A204.1 (cell line): ENCODE measurements around the gene UHRF1.
A peak's percentile ranks its signal among the peaks of the same experiment; 100 is the strongest.
"Not testable (repeated sequence)": the region's sequence is repeated elsewhere in the genome, so short reads cannot be mapped to it uniquely, and the experiment has no call there.

Source experiments
- FAIRE-seq: peaks from 2 replicates; lab custom pipeline; 2012; peaks lifted over from hg19 to GRCh38; lab: Jason Lieb, UNC

UHRF1 gene

GRCh38 chr19:4900879-4901278, 8.4 kb upstream of the UHRF1 start:
- not testable (repeated sequence) for FAIRE-seq

GRCh38 chr19:4902796-4903195, 6.5 kb upstream of the UHRF1 start, which contains the start of gene ARRDC5:
Gene ARRDC5, minus strand, starts transcription at chr19:4902896. Its CDS starts 71 bp downstream, at chr19:4902825.
- no peak for FAIRE-seq

- no peak for FAIRE-seq
These were observed 4.8 kb upstream of the UHRF1 start for GRCh38 chr19:4904481-4904880.

GRCh38 chr19:4906963-4907362, 2.3 kb upstream of the UHRF1 start:
- FAIRE-seq = no peak

GRCh38 chr19:4908360-4908759, 941 bp upstream of the UHRF1 start:
- no peak for FAIRE-seq

- no peak for FAIRE-seq
These were observed 533 bp upstream of the UHRF1 start for GRCh38 chr19:4908781-4909155.

- no peak for FAIRE-seq
These were observed 744 bp downstream of the UHRF1 start for GRCh38 chr19:4909897-4910593.

- FAIRE-seq = no peak
These were observed 1.4 kb downstream of the UHRF1 start for GRCh38 chr19:4910594-4911281.

GRCh38 chr19:4911314-4911713, 2.0 kb downstream of the UHRF1 start:
- FAIRE-seq = no peak

- peak; percentile 95 for FAIRE-seq
These were observed 2.7 kb downstream of the UHRF1 start for GRCh38 chr19:4911786-4912672.

GRCh38 chr19:4913996-4914735, 4.9 kb downstream of the UHRF1 start:
- no peak for FAIRE-seq

- no peak for FAIRE-seq
These were observed 5.6 kb downstream of the UHRF1 start for GRCh38 chr19:4914736-4915501.

GRCh38 chr19:4916292-4917082, 7.2 kb downstream of the UHRF1 start:
- no peak for FAIRE-seq

GRCh38 chr19:4922530-4923275, 13.4 kb downstream of the UHRF1 start:
- FAIRE-seq = no peak

GRCh38 chr19:4923276-4923747, 14.0 kb downstream of the UHRF1 start:
- FAIRE-seq = no peak

GRCh38 chr19:4929186-4929585, 19.9 kb downstream of the UHRF1 start:
- FAIRE-seq = no peak

GRCh38 chr19:4930664-4931063, 21.4 kb downstream of the UHRF1 start:
- no peak for FAIRE-seq

- FAIRE-seq = no peak
These were observed 23.4 kb downstream of the UHRF1 start for GRCh38 chr19:4932711-4933110.

GRCh38 chr19:4933528-4933927, 24.2 kb downstream of the UHRF1 start:
- no peak for FAIRE-seq

- FAIRE-seq = no peak
These were observed 26.1 kb downstream of the UHRF1 start for GRCh38 chr19:4935444-4935843.
